Transverse colon (tissue), 4 donors: ENCODE measurements around the gene DBH. TPM values are rescaled to one million over a fixed set of nuclear protein-coding genes. Genes with fewer than 3 reads are reported as not detected.

Source experiments
- DNase-seq: peaks from one replicate; pipeline ENCODE4 v3.0.0-alpha.2; 2019
- H3K27ac ChIP-seq, 4 donors: fragments of 200-600 bp; sonication (generic); 2 replicates each; pipeline ENCODE4 v1.5.1; 2016 to 2018; ENCODE audit warnings: inconsistent platforms in 4 of 4
- H3K27me3 ChIP-seq: fragments of 200-600 bp; sonication (generic); 2 replicates; pipeline ENCODE4 v1.5.1; 2017; ENCODE audit warnings: inconsistent platforms
- H3K36me3 ChIP-seq, 4 donors: fragments of 200-600 bp; sonication (generic); 2 replicates each; pipeline ENCODE4 v1.5.1; 2017 to 2019; ENCODE audit warnings: inconsistent platforms in 4 of 4
- H3K4me1 ChIP-seq, 4 donors: fragments of 200-600 bp; sonication (generic); 2 replicates each; pipeline ENCODE4 v1.5.1; 2017 to 2020; ENCODE audit warnings: inconsistent platforms in 4 of 4
- H3K4me3 ChIP-seq, 4 donors: fragments of 200-600 bp; sonication (generic); 1 replicate in 1 of 4; 2 replicates in 3 of 4; pipeline versions ENCODE4 v1.5.1 to v1.6.1; 2017 to 2019; ENCODE audit warnings: inconsistent platforms in 4 of 4
- H3K9me3 ChIP-seq, 2 donors: fragments of 200-600 bp; sonication (generic); 2 replicates each; pipeline ENCODE4 v1.5.1; 2017 to 2019; ENCODE audit warnings: inconsistent platforms in 2 of 2
- CTCF ChIP-seq, 5 experiments: fragments of 200-600 bp in 3 of 5; fragments of 450-650 bp in 2 of 5; sonication (generic) in 3 of 5; IDR thresholded peaks; 1 replicate in 2 of 5; 2 replicates in 3 of 5; pipeline ENCODE4 v1.5.1; 2016 to 2017; ENCODE audit warnings: antibody characterized with exemption in 5 of 5, inconsistent platforms in 3 of 5, mild to moderate bottlenecking in 2 of 5, moderate library complexity in 1 of 5
- EP300 ChIP-seq: sonication (generic); formaldehyde crosslinking; IDR thresholded peaks from one replicate; pipeline ENCODE4 v1.6.1; 2017; ENCODE audit warnings: antibody characterized with exemption, low read depth
- POLR2A ChIP-seq: fragments of 450-650 bp; IDR thresholded peaks from one replicate; pipeline ENCODE4 v1.6.1; 2016; ENCODE audit warnings: antibody characterized with exemption, mild to moderate bottlenecking, moderate library complexity
- POLR2AphosphoS5 ChIP-seq, 3 donors: sonication (generic); formaldehyde crosslinking; IDR thresholded peaks; one replicate each; pipeline ENCODE4 v1.6.1; 2016; ENCODE audit warnings: antibody characterized with exemption in 3 of 3
- whole genome bisulfite sequencing, 2 donors: methylation state at CpG; one replicate each; pipeline ENCODE4 v1.1.5; 2018; ENCODE audit warnings: low coverage in 1 of 2; 5-methylcytosine and 5-hydroxymethylcytosine counted together
- in situ Hi-C, 4 donors: fragments of 200-750 bp; cut with MboI; loops; one replicate each; pipeline versions ENCODE4 v1.15.0 to v1.15.1; 2017; ENCODE audit warnings: low sequenced_read_pairs in 3 of 4, low pct_ligation_motif_present in 1 of 4, low pct_unique_long_range_greater_than_20kb in 1 of 4
- intact Hi-C: fragments of 100-400 bp; cut with DNase I; formaldehyde crosslinking; loops from one replicate; pipeline ENCODE4 v1.15.1; 2023; ENCODE audit warnings: low total_unique reads
- total RNA-seq, 4 donors: library from RNA; depleted of rRNA; stranded (reverse); fragments of >200 nt; gene quantifications; one replicate each; pipeline ENCODE4 v1.1.0, GENCODE V29; 2016

DBH gene
- total RNA-seq, 4 donors from 2014 or later, result not detected

DNA sequence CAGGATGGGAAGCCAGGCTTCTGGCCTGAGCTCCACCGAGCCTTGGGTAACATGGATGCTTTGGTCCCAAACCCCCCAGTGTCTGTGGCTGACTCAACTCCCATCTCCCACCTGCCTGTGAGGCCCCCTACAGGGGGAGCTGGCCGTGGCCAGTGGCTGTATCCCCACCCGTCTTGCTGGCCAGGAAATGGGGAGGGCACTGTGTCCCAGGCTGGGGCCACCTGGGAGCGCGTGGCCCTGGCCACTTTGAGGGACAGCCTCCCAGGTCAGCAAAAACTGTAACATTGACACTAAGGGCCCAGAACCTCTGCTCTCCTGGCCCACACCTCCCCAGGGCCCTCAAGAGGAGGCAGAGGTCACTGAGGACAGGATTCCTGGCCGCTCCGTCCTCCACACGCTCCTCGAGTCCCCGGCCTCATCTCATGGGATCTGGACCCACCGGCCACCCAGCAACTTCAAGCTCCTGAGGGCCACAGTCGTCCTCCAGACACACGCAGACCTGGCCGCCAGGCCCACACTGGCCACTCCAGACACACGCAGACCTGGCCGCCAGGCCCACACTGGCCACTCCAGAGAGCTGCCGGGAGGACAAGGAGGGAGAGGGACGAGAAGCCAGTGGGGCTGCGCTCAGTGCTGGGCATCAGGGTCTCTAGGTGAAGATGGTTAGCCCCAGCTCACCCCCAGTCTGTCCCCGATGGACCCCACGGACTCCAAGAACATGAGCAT is 44.2 kb downstream of the DBH start:
- no peaks in the 10 kb centered on the region for H3K9me3 ChIP-seq
- peaks cover 0 to 14% (median 0%) of the 10 kb centered on the region in 4 donors for H3K4me1 ChIP-seq
- no peak overlapping the region for H3K4me3 ChIP-seq
- no peak for DNase-seq
- intact Hi-C loops, result no loop called here
- WGBS, 2 donors, result 77% methylated on average over 20 of the region's 21 CpGs; no CpG with 5 or more reads in 1 of the 2 donors
- no peaks in the 10 kb centered on the region for H3K36me3 ChIP-seq
- H3K27me3 ChIP-seq, result no peaks in the 10 kb centered on the region
- no peak for TF ChIP-seq CTCF (IDR thresholded peaks at IDR 0.05)
- no peak for TF ChIP-seq EP300
- no peak for TF ChIP-seq POLR2A
- TF ChIP-seq POLR2AphosphoS5 (IDR thresholded peaks at IDR 0.05), result no peak
- in situ Hi-C loops, result no loop called here
- H3K27ac ChIP-seq, result no peak overlapping the region

- no peak for DNase-seq
- no peaks in the 10 kb centered on the region for H3K9me3 ChIP-seq
- H3K4me3 ChIP-seq, result no peak overlapping the region
- intact Hi-C loops, result no loop called here
- in situ Hi-C loops, result no loop called here
- no peak for TF ChIP-seq EP300
- no peak for TF ChIP-seq CTCF (IDR thresholded peaks at IDR 0.05)
- TF ChIP-seq POLR2AphosphoS5 (IDR thresholded peaks at IDR 0.05), result no peak
- no peak for TF ChIP-seq POLR2A
- H3K27me3 ChIP-seq, result no peaks in the 10 kb centered on the region
- no peak overlapping the region for H3K27ac ChIP-seq
- H3K4me1 ChIP-seq, result peaks cover 0 to 14% (median 0%) of the 10 kb centered on the region in 4 donors
- 83% methylated on average over 20 of the region's 20 CpGs; no CpG with 5 or more reads in 1 of the 2 donors for WGBS, 2 donors
- no peaks in the 10 kb centered on the region for H3K36me3 ChIP-seq
These were observed 45.0 kb downstream of the DBH start for GRCh38 chr9:133680976-133681657.

GRCh38 chr9:133681658-133682306 is 45.6 kb downstream of the DBH start:
- 93 to 97% methylated on average over 12 to 34 of the region's 35 CpGs for WGBS, 2 donors
- in situ Hi-C loops, result no loop called here
- Histone ChIP-seq H3K27me3 (no peaks in the 10 kb centered on the region), H3K9me3 (no peaks in the 10 kb centered on the region), H3K4me1 (peaks cover 0 to 14% (median 0%) of the 10 kb centered on the region in 4 donors), H3K36me3 (no peaks in the 10 kb centered on the region), H3K27ac (no peak overlapping the region), H3K4me3 (no peak overlapping the region)
- no peak for DNase-seq
- intact Hi-C loops, result no loop called here
- no peak for TF ChIP-seq CTCF (IDR thresholded peaks at IDR 0.05)
- no peak for TF ChIP-seq EP300
- TF ChIP-seq POLR2A, result no peak
- TF ChIP-seq POLR2AphosphoS5 (IDR thresholded peaks at IDR 0.05), result no peak

GRCh38 chr9:133682818-133683585 is 46.8 kb downstream of the DBH start:
- H3K27ac ChIP-seq, result peak overlapping the region; percentile 48 to 63 (median 54)
- H3K4me3 ChIP-seq, result no peak overlapping the region
- TF ChIP-seq POLR2A, result no peak
- no peak for TF ChIP-seq EP300
- no peak for TF ChIP-seq CTCF (IDR thresholded peaks at IDR 0.05)
- TF ChIP-seq POLR2AphosphoS5 (IDR thresholded peaks at IDR 0.05), result no peak
- no peaks in the 10 kb centered on the region for H3K36me3 ChIP-seq
- intact Hi-C loops (no loop called here), in situ Hi-C loops (no loop called here)
- DNase-seq, result no peak
- no peaks in the 10 kb centered on the region for H3K9me3 ChIP-seq
- H3K27me3 ChIP-seq, result no peaks in the 10 kb centered on the region
- WGBS, 2 donors, result 64% methylated on average over 17 of the region's 20 CpGs; no CpG with 5 or more reads in 1 of the 2 donors
- peaks cover 0 to 14% (median 0%) of the 10 kb centered on the region in 4 donors for H3K4me1 ChIP-seq
